GM03348 (cell line): ENCODE results near the gene PTGER1.
"Not testable (repeated sequence)": the region's sequence is repeated elsewhere in the genome, so short reads cannot be mapped to it uniquely, and the experiment has no call there.

Experiments used
- DNase-seq: peaks from one replicate; pipeline ENCODE4 v3.0.0; 2012; ENCODE audit warnings: low spot score

The PTGER1 gene

DNA sequence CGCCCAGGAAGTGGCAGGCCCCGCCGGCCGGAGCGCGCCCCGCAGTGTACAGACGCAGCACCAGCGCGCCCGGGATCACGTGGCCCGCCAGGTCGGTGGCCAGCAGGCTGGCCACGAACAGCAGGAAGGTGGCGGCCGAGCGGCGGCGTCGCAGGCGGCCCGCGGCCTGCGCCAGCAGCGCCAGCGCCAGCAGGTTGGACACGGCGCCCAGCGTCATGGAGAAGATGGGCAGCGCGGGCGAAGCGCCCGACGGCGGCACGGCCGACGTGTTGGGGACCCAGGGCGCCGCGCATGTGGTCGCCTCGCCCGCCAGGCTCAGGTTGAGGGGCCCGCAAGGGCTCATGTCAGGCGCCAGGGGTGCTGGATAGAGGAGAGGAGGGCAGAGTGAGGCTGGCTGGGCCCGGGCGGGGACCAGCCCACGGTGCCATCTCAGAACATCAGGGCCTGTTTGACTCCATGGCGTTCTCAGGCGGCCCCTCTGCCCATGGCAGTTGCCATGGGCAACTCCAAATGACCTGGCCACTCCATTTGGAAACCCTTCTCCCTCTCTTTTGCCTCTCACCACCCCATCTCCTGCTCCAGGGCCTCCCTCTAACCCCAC is 1.1 kb downstream of the PTGER1 start:
- DNase-seq = peak; percentile 35

DNA sequence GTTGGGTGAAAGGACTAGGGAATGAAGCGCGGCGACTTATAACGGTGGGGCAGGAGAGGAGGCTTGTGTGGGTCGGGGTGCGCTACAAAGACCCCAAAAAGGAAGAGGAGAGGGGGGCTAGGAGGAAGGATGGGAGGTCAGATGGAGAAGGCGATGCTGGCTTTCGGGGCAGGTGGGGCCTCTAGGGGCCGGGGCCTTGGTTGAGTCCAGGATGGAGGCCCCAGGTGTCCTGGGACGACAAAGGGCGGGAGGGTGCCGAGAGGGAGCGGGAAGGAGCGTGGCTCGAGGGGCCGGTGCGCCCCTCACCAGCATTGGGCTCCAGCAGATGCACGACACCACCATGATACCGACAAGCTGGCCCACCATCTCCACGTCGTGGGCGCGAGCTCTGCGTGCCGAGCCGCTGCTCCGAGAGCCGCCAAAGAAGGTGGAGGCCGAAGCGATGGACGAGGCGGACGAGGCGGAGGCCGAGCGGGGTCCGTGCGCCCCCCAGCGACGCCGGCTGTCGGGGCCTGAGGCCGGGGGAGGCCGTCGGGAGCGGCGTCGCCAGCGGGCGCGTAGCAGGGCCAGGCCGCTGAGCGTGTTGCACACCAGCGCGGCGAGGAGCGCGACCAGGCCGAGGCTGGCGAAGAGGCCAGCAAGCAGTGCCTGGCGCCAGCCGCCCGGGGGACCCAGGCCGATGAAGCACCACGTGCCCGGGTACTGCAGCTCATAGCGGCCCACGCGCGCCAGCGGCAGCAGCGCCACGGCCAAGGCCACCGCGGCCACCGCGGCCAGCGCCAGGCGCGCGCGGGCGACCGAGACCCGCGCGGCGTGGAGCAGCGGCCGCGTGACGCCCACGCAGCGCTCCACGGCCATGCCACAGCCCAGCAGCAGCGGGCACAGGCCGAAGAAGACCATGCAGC is 1.8 kb downstream of the PTGER1 start:
- peak; percentile 33 for DNase-seq

DNA sequence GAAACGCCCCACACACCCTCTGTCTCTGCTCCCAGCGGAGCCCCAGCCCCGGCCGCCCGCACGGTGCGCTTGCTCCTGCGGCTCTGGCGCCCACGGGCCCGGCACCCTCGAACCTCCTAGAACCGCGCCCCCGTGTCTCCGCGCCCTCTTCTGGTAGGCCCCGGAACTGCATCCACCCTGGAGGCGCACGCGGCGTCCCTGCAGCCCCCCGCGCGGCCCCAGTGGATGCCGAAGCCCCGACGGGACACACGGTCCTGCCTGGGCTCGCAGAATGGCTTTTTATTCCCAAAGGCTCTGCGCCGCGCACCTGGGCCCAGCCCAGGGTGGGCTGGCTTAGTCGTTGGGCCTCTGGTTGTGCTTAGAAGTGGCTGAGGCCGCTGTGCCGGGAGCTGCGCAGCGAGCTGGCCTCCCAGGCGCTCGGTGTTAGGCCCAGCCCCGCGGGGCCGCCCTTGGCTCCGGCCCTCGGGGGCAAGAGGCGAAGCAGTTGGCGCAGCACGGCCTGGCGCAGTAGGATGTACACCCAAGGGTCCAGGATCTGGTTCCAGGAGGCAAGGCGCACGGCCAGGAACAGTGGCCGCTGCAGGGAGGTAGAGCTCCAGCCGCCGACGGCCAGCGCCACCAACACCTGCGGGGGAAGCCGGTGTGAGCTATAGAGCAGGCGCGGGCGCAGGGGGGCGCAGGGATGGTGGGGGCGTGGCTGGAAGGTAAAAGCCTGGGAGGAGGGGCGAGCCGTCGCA is 2.8 kb downstream of the PTGER1 start:
- DNase-seq = peak; percentile 92

DNA sequence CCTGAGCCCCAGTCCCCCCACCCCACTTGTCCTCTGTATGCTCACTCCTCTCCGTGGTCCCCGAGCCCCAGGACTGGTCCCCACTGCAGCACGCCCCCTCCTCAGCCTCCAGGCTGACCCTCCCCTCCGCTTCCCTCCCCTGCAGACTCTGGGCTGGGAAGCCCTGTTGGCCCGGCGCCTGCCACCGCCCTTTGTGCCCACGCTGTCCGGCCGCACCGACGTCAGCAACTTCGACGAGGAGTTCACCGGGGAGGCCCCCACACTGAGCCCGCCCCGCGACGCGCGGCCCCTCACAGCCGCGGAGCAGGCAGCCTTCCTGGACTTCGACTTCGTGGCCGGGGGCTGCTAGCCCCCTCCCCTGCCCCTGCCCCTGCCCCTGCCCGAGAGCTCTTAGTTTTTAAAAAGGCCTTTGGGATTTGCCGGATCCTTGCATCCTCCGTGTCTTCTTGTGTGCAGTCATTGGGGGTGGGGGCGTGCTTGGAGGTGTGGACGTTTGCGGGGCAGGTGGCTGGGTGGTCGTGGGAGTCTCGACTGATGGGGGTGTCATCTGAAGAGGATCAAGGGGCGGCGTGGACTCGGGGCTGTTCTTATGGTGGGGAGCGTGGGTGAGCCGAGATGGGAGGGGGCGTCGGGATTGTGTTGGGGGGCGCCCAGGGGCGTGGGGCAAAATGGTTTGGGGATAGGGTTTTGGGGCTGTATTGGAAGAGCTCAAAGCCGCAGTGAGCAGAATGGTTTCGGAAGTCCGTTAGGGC is 3.5 kb downstream of the PTGER1 start:
- no peak for DNase-seq

DNA sequence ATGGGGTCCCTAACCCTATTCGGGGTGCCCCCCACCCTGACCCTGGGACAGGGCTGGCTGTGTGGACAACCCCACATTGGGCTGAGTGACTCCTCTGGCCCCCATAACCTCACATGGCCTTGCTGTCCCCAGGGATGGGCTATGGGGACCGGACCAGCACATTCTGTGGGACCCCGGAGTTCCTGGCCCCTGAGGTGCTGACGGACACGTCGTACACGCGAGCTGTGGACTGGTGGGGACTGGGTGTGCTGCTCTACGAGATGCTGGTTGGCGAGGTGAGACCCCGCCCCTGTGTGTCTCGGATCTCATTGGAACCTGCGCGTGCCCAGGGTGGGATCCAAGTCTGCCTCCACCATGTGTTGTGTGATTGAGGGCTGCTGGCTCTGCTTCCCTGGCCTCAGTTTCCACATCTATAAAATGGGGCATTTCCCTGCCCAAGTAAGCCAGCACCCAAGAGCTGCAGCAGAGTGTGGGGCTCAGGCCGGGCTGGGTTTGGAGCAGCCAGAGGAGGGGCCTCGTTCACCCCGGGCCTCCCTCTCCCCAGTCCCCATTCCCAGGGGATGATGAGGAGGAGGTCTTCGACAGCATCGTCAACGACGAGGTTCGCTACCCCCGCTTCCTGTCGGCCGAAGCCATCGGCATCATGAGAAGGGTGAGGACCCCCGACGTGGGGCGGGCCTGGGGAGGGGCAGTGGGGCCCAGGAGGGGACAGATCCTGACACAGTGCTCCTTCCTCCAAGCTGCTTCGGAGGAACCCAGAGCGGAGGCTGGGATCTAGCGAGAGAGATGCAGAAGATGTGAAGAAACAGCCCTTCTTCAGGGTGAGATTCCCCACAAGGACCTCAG is 4.9 kb downstream of the PTGER1 start:
- DNase-seq = no peak

DNA sequence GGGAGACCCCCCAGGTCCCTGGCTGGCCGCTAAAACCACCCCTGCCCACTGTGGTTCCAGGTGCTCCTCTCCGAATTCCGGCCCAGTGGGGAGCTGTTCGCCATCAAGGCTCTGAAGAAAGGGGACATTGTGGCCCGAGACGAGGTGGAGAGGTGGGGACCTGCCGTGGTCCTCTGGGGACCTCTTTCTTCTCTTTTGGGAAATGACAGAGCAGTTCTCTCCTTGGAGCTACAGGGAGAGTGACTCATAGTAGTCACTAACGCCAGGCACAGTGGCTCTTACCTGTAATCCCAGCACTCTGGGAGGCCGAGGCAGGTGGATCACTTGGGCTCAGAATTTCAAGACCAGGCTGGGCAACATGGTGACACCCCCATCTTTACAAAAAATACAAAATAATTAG is 7.3 kb downstream of the PTGER1 start:
- no peak for DNase-seq

DNA sequence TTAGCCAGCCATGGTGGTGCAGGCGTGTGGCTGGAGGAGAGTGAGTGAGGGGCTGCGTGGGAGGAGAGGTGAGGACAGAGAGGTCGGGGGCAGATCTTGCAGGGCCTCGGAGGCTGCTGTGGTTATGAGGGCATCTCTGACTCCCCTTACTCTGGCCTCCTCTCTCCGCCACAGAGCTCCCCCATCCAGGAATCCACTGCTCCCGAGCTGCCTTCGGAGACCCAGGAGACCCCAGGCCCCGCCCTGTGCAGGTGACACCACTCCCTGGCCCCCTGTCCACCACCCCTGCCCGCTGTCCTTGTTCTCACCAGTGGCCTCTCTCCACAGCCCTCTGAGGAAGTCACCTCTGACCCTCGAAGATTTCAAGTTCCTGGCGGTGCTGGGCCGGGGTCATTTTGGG is 7.8 kb downstream of the PTGER1 start:
- no peak for DNase-seq

DNA sequence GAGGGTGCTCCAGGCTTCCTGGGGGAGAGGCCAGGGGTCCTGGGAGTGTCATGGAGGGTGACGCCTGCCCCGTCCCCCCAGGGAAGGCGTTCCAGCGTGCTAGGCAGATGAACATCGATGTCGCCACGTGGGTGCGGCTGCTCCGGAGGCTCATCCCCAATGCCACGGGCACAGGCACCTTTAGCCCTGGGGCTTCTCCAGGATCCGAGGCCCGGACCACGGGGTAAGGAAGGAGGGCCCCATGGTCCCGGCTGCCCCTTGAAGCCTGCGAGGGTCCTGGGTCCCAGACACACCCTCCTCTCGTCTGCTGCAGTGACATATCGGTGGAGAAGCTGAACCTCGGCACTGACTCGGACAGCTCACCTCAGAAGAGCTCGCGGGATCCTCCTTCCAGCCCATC is 11.4 kb downstream of the PTGER1 start:
- no peak for DNase-seq

DNA sequence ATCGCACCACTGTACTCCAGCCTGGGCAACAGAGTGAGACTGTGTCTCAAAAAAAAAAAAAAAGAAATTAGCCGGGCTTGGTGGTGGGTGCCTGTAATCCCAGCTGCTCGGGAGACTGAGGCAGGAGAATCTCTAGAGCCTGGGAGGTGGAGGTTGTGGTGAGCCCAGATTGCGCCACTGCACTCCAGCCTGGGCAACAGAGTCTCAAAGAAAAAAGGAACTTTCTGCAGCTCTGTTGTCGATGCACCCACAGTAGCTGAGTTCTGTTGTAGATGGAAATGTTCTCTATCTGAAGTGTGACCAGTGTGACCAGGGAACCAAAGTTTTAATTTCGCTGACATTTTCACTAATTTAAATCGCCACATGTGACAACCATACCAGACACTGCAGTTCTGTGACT is 12.8 kb downstream of the PTGER1 start:
- DNase-seq = not testable (repeated sequence)

DNA sequence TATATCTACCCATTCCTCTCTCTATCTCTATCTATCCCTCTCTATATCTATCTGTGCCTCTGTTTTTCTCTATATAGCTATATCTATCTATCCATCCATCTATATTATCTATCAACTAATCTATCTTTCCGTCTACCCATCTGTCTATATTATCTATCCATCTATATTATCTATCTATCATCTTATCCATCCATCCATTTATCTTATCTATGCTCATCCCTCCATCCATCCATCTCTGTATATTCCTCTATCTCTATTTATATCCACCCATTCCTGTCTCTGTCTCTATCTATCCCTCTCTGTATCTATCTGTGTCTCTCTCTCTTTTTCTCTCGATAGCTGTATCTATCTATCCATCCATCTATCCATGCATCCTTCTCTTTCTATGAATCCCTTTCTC is 14.2 kb downstream of the PTGER1 start:
- no peak for DNase-seq

DNA sequence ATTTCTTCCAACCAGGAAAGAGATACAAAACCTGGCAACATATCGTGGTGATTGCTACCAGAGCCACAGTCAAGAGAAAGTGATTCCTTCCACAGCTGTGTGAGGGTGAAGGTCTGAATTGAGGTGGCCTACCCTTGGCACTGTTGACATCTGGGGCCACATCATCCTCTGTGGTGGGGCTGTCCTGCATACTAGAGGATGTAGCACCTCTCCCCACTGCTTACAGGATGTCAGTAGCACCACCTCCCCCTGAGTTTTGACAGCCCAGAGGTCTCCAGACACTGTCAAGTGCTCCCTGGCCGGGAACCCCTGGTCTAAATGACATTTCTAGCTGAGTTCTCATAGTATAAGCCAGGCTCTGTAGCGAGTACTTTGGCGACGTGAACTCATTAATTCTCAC is 15.5 kb downstream of the PTGER1 start:
- no peak for DNase-seq

DNA sequence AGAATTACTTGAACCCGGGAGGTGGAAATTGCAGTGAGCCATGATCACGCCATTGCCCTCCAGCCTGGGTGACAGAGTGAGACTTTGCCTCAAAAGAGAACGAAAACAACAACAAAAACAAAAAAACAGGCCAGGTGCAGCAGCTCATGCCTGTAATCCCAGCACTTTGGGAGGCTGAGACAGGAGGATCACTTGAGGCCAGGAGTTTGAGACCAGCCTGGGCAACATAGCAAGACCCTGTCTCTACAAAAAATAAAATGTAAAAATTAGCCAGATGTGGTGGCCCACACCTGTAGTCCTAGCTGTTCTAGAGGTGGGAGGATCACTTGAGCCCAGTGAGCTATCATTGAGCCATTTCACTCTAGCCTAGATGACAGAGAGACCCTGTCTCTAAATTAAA is 22.9 kb downstream of the PTGER1 start:
- DNase-seq = not testable (repeated sequence)

DNA sequence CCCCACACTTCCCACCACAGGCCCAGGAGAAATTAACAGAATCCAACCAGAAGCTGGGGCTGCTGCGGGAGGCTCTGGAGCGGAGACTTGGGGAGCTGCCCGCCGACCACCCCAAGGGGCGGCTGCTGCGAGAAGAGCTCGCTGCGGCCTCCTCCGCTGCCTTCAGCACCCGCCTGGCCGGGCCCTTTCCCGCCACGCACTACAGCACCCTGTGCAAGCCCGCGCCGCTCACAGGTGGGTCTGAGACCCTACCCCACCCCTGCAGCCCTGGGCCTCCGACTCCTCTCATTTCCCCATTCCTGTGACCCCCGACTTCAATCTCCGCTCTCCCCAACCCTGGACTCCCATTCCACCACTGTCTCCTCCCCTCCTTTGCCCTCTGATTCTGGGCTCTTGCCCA is 24.3 kb downstream of the PTGER1 start:
- no peak for DNase-seq

DNA sequence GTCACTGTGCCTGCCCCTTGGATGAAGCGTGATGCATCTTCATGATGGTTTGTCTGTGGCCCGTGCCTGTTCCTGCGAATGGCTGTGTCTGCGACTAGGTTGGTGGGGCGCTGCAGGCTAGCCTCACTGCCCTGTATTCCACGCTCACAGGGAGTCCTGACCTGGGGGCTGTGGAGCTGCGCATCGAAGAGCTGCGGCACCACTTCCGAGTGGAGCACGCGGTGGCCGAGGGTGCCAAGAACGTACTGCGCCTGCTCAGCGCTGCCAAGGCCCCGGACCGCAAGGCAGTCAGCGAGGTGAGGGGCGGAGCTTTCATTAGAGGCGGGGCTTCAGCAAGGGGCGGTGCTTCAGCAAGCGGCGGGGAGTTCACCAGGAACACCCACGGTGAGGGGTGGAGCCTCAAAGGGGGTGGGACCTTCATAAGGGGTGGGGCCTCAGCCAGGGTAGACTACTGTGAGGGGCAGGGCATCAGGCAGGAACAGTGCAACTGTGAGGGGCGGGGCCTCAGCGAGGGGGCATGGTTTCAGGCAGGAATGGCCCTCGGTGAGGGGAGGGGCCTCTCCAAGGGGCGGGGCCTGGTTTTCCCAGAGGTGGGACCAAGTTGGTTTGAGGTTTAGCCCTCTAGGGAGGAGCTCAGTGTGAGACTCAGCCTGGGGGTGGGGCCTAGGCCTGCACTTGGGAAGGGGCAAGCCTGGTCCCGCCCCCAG is 24.8 kb downstream of the PTGER1 start:
- peak; percentile 55 for DNase-seq

DNA sequence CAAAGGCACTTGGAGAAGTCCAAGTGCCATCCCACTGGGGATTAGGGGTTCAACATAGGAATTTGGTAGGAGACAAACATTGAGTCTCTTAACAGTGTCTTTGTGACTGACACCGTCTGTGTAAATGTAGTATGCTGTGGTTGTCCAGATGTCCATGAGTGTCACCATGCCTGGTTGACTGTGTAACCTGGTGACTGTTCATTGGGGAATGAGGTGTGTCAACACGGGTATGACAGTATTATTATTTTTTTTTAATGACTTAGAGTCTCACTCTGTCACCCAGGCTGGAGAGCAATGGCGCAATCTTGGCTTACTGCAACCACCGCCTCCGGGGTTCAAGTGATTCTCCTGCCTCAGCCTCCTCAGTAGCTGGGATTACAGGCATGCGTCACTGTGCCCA is 25.8 kb downstream of the PTGER1 start:
- no peak for DNase-seq

DNA sequence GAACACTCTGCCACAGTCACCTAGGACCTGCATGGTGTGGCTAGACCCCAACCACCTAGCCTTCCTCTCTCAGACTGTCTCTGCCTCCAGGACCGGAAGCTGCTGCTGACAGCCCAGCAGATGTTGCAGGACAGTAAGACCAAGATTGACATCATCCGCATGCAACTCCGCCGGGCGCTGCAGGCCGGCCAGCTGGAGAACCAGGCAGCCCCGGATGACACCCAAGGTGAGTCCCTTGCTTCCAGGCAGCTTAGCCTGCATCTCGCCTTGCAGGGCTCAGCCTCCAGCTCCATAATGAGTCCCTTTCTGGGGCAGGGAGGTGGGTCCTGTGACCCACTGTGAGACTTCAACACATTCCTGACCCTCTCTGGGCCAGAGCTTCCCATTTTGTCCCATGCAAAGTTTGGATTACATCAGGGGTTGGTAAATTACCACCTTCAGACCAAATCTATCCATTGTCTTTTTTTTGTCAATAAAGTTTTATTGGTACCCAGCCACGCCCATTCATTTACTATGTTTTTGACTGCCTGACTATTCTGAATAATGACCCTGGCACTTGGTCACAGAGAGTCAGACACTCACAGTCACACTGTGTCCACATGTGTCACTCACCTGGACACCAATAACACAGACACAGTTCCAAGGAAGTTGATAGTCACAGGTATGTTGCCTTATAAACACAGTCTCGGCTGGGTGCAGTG is 28.7 kb downstream of the PTGER1 start:
- DNase-seq = no peak

DNA sequence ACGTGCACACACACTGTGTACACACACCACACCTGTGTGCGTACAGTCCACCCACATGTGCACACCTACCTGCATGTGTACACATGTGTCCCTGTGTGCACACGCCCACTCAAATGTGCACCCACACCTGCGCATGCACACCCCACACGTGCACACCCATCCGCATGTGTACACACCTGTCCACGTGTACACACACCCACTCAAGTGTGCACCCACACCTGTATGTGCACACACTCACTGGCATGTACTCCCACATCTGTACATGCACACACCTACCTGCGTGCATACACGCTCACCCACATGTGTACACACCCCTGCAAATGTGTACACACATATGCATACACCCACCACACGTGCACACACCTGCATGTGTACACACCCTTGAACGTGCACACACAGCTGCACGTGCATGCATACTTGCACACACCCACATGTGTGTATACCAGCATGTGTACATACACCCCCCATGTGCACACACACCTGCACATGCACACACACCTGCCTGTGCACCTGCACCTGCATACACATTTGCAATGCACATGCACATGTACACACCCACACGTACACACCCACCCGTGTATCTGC is 31.4 kb downstream of the PTGER1 start:
- no peak for DNase-seq

DNA sequence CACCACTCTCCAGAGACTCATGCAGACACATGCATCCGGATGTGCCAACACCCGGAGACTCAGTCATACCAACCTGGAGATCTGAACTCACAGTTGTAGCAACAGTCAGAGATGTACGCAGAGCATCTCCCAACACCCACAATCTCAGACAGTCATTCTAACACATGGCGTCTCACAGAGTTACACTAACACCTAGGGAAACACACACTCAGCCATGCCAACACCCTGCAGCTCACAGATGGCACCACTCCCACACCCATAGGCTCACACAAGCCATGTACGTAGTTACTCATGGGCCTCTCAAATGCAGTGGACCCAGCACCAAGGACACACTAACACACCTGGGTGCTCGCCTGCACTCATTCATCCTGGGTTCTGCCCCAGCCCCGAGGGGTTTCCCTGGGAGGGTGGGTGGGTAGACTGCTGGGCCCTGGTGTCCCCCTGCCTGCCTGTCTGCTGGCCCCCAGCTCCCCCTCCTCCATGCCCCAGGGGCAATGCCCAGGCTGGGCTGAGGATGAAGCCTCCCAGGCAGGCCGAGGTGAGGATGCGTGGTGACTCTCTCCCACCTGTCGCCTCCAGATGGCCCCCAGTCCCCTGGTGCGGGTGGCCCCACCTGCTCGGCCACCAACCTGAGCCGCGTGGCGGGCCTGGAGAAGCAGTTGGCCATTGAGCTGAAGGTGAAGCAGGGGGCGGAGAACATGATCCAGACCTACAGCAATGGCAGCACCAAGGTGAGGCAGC is 32.1 kb downstream of the PTGER1 start:
- DNase-seq = no peak
